HG02798 (cell line): ENCODE results near the gene GALNS.

Source experiments
- ATAC-seq: cut with Tn5 transposase; IDR thresholded peaks from one replicate; pipeline ENCODE4 v1.9.1; 2021; ENCODE audit warnings: mild to moderate bottlenecking; ENCODE audit not compliant: unreplicated experiment, poor library complexity

The GALNS gene

GRCh38 chr16:88861359-88861758 lies 4.6 kb upstream of the GALNS start:
- ATAC-seq = no peak

- no peak for ATAC-seq
Measured at GRCh38 chr16:88859381-88860091, 2.8 kb upstream of the GALNS start.

- peak; percentile 30 for ATAC-seq
Measured at GRCh38 chr16:88857728-88858339, 1.1 kb upstream of the GALNS start.

DNA sequence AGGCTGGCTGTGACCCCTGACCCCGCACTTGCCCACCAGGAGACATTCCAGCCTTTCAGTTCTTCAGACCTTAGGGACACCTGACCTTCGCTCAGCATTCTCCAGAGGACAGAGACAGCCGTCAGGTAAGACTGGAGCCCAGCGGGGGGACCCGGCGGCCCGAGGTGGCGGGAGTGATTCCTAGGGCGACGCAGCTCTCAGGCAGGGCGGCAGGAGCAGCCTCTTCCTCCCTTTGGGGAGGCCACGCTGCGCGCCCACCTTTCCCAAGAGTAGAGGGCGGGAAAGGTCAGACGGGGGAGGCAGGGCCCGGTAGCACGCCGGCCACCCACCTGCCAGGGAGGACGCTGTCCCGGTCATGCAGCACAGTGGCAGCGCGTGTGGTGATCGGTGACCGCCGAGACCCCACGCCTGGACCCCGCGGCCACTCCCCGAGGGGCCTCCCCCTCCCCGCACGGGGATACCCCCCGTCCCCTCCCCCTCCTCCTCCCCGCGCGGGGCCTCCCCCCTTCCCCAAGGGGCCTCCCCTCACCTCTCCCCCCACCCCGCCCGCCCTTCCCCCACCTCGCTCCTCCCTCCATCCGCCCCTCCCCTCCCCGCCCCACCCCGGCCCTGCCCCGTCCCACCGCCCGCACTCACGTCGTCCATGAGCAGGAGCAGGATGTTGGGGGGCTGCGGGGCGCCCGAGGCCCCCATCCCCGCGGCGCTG lies 472 bp downstream of the GALNS start:
- no peak for ATAC-seq

DNA sequence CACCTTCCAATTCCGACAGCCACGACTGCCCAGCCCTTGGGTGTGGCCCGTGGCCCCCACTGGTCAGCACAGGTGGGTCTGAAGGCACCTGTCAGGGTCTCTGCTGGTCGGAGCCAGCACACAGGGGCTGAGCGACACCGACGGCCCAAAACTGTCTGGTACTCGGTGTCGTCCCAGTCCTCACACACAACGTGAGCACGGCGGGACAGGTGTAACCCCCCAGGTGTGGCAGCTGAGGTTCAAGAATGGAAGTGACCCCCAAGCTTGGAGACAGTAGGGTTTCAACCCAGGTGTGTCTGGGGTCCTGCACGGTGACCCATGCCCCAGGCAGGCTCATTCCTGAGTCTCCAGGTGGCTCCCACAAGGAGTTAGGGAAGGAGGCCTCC lies 1.0 kb downstream of the GALNS start:
- no peak for ATAC-seq

DNA sequence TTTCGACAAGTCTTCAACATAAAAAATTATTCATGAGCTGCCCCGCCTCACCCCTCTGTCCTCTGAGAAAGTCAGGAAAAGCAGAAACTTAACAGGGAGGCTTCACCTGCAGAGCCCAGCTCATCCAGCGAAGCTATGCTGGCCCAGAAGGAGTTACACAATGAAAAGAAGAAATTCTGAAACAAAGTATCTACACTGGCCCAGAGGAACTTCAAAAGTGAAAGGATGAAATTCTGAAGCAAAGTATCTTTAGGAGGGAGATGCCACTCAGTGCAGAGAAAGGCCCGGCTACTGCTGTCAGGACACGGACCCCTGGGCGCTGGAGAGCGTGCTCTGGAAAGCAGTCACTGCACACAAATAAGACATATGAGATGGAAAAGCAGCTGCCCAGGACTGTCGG lies 1.6 kb downstream of the GALNS start:
- no peak for ATAC-seq

GRCh38 chr16:88854306-88855111 lies 2.2 kb downstream of the GALNS start:
- ATAC-seq = no peak

DNA sequence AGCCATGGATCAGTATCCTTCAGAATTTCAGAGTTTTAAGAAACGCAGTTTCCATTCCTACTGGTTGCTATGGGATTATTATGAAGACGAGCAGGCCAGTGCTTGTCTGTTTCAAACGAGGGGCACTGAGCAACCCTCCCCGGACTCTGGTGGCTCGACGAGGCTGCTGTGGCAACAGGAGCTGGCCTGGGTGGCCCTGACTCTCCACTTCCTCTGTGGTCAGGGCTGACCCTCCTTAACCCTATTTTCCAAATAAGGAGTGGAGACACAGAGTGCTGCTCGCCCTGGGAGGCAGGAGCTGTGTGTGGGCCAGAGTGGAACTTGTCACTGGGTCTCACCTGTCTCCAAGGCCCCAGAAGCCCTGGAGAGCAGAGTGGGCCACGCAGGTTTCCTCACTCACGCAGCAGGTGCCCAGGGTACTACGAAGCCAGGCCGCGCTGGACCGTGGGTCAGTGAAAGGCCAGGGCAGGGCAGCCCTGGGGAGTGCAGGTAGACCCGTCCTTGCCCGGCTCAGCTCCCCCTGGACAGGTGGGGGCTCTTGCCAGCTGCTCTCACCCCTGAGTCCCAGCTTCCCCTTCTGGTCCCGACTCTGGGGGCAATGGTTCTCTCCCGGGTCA lies 3.3 kb downstream of the GALNS start:
- no peak for ATAC-seq

DNA sequence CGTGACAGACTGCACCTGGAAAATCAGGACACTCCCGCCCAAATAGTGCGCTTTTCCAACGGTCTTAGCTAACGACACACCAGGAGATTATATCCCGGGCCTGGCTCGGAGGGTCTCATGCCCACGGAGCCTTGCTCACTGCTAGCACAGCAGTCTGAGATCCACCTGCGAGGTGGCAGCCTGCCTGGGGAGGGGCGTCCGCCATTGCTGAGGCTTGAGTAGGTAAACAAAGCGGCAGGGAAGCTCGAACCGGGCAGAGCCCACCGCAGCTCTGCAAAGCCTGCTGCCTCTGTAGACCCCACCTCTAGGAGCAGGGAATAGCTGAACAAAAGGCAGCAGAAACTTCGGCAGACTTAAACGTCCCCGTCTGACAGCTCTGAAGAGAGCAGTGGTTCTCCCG lies 5.1 kb downstream of the GALNS start:
- ATAC-seq = no peak

DNA sequence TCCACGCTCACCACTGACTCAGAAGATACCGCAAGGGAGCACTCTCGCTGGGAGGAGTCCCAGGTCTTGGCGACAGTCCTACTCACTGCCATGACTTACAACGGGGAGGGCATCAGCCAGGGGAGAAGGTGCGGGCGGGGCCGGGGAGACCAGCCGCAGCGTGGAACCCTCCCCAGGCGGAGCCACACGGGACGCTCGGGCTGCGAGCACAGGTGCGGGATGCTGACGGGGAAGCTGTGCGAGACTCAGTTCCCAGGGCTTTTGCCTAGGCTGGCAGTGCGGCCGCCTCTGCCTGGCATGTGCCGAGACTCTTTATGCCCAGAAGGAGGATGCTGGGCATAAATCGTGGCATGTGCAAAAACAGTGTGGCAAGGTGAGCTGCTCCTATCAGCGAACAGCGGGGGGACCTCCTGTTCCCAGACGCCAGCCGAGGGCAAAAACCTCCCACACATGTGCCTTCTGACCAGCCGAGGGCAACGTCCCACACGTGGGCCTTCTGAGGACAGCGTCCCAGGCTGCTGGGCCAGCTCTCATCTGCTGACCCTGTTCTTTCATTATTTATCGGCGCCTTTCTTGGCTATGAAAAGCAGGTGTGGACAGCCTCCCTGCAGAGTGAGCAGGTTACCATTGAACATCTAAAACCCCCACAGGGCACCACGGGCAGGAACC lies 6.1 kb downstream of the GALNS start:
- ATAC-seq = no peak

DNA sequence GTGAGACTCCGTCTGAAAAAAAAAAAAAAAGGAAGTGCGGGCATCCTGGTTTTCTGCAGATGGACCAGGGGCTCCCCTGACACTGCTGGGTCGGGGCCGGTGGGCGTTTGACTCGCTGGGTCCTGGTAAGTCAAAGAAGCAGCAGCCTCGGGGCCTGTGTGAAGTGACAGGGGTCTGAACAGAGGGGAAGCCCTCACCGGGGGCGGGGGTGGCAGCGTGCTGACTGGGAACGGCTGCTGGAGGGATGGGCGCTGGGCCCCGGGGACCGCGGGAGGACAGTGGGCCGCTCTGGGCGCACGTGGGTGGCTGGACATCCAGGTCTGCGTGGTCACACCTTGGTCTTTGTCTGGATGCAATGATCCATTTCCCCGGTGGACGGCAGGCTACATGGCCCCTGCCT lies 8.2 kb downstream of the GALNS start:
- ATAC-seq = no peak

DNA sequence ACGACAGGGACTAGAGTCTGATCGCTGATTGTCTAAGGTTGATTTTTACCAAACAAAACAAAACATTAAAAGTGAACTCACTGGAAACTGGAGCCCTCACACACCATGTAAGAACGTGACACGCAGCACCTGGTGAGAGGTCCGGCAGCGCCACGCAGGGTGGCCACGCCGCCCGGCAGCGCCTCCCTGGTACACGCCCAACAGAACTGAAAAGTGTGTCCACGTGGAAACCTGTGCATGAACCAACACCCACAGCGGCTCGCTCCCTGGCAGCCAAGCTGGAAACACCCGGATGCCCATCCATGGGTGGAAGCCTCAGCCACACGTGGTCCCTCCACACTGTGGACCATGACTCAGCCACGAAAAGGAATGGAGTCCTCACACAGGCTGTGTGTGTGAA lies 9.1 kb downstream of the GALNS start:
- no peak for ATAC-seq

DNA sequence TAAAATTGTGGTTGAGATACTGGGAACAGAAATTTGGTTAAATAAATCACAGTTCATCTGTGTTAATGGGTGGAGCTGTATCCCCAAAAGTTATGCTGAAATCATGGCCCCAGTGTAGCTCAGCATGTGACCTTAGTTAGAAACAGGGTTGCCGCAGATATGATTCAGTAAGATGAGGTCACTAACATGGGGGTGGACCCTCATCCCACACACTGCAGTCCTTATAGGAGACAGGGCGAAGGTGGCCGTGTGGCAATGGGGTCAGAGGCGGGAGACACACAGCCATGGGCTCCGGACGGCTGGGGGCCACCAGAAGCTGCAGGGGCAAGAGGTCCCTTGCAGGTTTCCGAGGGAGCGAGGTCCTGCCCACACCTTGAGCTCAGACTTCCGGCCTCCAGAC lies 10.7 kb downstream of the GALNS start:
- ATAC-seq = no peak

DNA sequence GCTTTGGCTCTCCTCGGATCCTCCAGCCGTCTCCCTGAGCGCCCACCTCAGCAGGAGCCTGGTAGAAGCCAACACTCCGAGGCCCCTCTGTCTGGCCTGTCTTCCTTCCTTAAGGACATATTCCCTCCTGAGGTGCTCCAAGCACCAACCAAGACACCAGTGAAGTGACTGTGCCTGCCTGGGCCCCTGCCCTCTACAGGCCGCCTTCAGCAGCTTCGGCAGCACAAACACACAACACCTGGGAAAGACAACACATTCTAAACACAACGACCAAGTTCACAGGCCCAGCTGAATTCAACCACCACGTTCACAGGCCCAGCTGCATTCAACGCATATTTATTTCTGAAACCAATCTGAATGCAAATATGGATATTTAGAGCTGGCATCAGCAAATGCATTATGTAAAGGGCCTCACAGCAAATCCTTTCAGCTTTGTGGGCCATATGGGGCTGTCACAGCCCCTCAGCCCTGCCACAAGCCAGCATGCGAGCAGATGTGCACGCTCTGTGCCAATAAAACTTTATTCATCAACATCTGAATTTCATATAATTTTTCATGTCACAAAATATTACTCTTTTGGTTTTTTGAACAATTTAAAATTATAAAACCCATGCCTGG lies 12.2 kb downstream of the GALNS start:
- no peak for ATAC-seq

- no peak for ATAC-seq
Measured at GRCh38 chr16:88843256-88843655, 13.5 kb downstream of the GALNS start.

- no peak for ATAC-seq
Measured at GRCh38 chr16:88842806-88843205, 13.9 kb downstream of the GALNS start.

GRCh38 chr16:88842308-88842756 lies 14.4 kb downstream of the GALNS start:
- ATAC-seq = no peak

DNA sequence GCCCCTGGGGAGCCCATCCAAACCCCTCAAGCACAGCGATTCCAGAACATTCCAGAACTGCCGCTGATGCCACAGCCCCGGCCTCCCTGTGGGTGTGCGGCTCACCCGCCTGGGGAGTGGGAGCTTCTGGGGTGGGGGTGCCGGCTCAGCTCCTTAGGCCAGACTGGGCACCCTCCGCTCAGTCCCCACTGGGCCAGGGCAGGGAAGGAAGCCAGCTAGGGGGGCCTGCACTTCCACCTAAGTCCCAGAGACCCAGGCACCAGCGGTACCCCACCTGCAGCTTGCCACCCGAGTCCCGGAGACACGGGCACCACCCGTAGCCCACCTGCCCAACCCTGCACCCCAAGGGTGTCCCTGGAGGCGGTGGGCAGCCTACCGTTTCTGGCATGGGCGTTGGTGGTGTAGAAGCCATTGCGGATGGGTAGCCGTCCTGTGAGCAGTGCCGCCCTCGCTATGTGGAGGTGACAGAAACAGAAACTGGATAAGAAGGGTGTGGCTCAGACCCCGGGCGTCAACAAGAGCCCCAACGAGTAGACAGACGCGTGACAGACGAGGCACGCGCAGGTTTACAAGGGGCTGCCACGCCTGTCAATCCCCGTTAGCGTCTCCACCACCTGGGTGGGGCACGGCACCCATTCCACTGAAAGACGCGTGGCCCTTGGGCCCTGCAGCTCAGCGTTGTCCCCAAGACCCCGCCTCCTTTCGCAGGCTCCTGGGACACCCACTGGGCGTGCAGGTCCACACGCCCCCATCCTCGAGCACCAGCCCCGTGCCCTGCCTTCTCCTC lies 15.0 kb downstream of the GALNS start:
- no peak for ATAC-seq
